T-helper 2 cell treated with Interferon-gamma antibody and Interleukin-4, amounts not matched to agents 5 μg/mL and 100 μg/mL, for 36 hours (primary cell): ENCODE measurements around the gene TBL3.

Experiments
- DNase-seq: peaks from one replicate; pipeline ENCODE4 v3.0.0; 2021; ENCODE audit warnings: low spot score
- H3K27ac Mint-ChIP-seq: one replicate; pipeline ENCODE4 v1.8.0; 2021; ENCODE audit warnings: mild to moderate bottlenecking, mixed read lengths
- H3K27me3 Mint-ChIP-seq: one replicate; pipeline ENCODE4 v1.8.0; 2021; ENCODE audit warnings: low read depth, mixed read lengths
- H3K36me3 Mint-ChIP-seq: one replicate; pipeline ENCODE4 v1.8.0; 2021; ENCODE audit warnings: low read depth, mixed read lengths
- H3K4me1 Mint-ChIP-seq: one replicate; pipeline ENCODE4 v1.8.0; 2021; ENCODE audit warnings: low read depth, mixed read lengths
- H3K4me3 Mint-ChIP-seq: one replicate; pipeline ENCODE4 v1.8.0; 2022; ENCODE audit warnings: mild to moderate bottlenecking, moderate library complexity, mixed read lengths
- H3K9me3 Mint-ChIP-seq: one replicate; pipeline ENCODE4 v1.8.0; 2021; ENCODE audit warnings: mixed read lengths

The TBL3 gene

DNA sequence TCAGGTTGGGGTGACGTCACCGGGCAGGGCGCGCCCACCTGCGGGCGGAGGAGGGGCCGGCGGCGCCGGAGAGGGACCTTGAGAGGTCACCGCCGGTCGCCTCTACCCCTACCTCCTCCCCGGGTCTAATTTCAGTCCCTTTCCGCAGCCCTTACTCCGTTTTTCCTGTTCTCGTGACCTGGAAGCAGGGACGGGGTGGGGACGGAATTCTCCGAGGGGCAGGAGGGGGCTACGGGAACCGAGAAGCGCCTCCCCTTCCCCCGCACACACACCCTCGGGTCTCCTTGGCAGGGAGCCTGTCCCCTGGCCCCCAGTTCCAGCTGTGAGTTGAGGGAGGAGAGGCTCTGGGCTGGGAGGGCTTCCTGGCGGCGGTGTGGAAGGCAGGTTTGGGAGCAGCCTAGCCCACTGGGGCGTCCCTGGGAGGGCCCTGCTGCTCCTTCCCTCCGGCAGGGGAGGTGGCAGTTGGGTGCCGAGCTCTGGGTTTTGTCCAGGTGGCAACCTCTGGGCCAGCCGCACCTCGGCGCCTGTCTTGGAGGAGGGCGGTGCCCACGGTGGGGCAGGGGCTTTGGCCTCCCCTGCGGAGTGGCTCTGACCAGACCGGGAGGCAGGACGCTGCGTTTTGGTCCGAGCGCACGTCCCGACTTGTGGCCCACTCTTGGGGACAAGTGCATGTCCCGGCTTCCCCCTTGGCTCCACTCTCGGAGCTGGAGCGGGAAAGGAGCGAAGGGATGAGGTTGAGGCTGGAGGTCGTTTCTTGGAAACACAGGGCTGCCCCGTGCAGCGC, 18.7 kb downstream of the TBL3 start:
- DNase-seq: peak; percentile 63
- Mint-ChIP-seq H3K4me1 (peaks cover 9% of the 10 kb centered on the region), H3K4me3 (peak overlapping the region; percentile 76), H3K27ac (peak overlapping the region; percentile 69), H3K27me3 (peaks cover 11% of the 10 kb centered on the region), H3K36me3 (peaks cover 9% of the 10 kb centered on the region), H3K9me3 (no peaks in the 10 kb centered on the region)

- peak overlapping the region; percentile 69 for H3K27ac Mint-ChIP-seq
- DNase-seq: peak; percentile 60
Observed at GRCh38 chr16:1991135-1991551, 19.3 kb downstream of the TBL3 start.

GRCh38 chr16:1991588-1991947, 19.7 kb downstream of the TBL3 start:
- Mint-ChIP-seq H3K27ac (peak overlapping the region; percentile 69), H3K4me1 (peaks cover 9% of the 10 kb centered on the region), H3K9me3 (no peaks in the 10 kb centered on the region), H3K36me3 (peaks cover 7% of the 10 kb centered on the region), H3K27me3 (peaks cover 11% of the 10 kb centered on the region), H3K4me3 (peak overlapping the region; percentile 76)
- no peak for DNase-seq

More at GRCh38 chr16:1991135-1991551, 19.3 kb downstream of the TBL3 start:
- H3K4me1 Mint-ChIP-seq: peaks cover 9% of the 10 kb centered on the region
- H3K4me3 Mint-ChIP-seq: peak overlapping the region; percentile 76
- H3K36me3 Mint-ChIP-seq: peaks cover 9% of the 10 kb centered on the region
- H3K9me3 Mint-ChIP-seq: no peaks in the 10 kb centered on the region
- H3K27me3 Mint-ChIP-seq: peaks cover 11% of the 10 kb centered on the region

DNA sequence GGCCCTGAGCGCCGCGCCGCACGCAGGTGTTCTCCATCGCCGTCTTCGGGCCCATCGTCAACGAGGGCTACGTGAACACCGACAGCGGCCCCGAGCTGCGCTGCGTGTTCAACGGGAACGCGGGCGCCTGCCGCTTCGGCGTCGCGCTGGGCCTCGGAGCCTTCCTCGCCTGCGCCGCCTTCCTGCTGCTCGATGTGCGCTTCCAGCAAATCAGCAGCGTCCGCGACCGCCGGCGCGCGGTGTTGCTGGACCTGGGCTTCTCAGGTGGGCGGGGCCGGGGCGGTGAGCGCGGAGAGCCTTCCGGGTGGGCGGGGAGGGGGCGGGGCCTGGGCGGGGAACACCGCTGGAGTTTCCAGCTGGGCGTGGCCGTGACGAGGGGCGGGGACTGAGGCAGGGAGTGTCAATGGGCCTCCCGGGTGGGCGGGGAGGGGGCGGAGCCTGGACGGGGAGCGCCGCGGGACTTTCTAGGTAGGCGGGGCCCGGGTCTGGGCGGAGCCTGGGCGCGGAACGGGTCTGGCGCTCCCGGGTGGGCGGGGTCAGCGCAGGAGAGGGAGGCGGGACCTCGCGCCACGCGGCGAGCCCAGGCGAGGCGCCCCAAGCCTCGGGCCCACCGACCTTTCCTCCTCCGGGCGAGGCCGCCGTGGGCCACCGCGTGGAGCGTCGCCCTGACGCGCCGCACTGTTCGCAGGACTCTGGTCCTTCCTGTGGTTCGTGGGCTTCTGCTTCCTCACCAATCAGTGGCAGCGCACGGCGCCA, 20.3 kb downstream of the TBL3 start:
- peak overlapping the region; percentile 69 for H3K27ac Mint-ChIP-seq
- peak; percentile 92 for DNase-seq
- peak overlapping the region; percentile 76 for H3K4me3 Mint-ChIP-seq
- no peaks in the 10 kb centered on the region for H3K9me3 Mint-ChIP-seq
- peaks cover 3% of the 10 kb centered on the region for H3K36me3 Mint-ChIP-seq
- peaks cover 11% of the 10 kb centered on the region for H3K27me3 Mint-ChIP-seq
- peaks cover 9% of the 10 kb centered on the region for H3K4me1 Mint-ChIP-seq

DNA sequence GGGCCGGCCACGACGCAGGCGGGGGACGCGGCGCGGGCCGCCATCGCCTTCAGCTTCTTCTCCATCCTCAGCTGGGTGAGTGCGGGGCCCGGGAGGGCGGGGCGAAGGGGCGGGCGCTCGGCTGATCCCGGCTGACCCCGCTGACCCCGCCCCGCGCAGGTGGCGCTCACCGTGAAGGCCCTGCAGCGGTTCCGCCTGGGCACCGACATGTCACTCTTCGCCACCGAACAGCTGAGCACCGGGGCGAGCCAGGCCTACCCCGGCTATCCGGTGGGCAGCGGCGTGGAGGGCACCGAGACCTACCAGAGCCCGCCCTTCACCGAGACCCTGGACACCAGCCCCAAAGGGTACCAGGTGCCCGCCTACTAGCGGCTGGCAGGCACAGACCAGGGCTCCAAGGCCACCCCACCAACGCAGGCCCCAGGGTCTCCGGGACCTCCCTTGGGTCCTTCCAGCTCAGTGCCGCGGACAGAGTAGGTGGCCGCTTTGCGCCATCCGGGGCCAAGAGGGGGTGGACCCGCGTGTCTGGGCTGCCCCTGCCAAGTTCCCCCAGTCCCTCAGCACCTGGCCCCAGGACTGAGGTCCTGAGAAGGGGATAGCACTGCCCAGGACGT, 21.0 kb downstream of the TBL3 start:
- no peak overlapping the region for H3K4me3 Mint-ChIP-seq
- no peaks in the 10 kb centered on the region for H3K9me3 Mint-ChIP-seq
- H3K36me3 Mint-ChIP-seq: peaks cover 5% of the 10 kb centered on the region
- H3K27me3 Mint-ChIP-seq: peaks cover 11% of the 10 kb centered on the region
- H3K4me1 Mint-ChIP-seq: peaks cover 9% of the 10 kb centered on the region
- H3K27ac Mint-ChIP-seq: no peak overlapping the region
- DNase-seq: no peak

GRCh38 chr16:1993731-1994131, 21.9 kb downstream of the TBL3 start:
- DNase-seq: peak; percentile 27
- H3K4me1 Mint-ChIP-seq: peaks cover 9% of the 10 kb centered on the region
- H3K9me3 Mint-ChIP-seq: no peaks in the 10 kb centered on the region
- peaks cover 8% of the 10 kb centered on the region for H3K27me3 Mint-ChIP-seq
- peaks cover 7% of the 10 kb centered on the region for H3K36me3 Mint-ChIP-seq
- no peak overlapping the region for H3K4me3 Mint-ChIP-seq
- H3K27ac Mint-ChIP-seq: peak overlapping the region; percentile 32

- no peak overlapping the region for H3K27ac Mint-ChIP-seq
- peaks cover 17% of the 10 kb centered on the region for H3K36me3 Mint-ChIP-seq
- no peaks in the 10 kb centered on the region for H3K9me3 Mint-ChIP-seq
Observed at GRCh38 chr16:1997494-1998359, 25.9 kb downstream of the TBL3 start.

GRCh38 chr16:1998360-1998835, 26.5 kb downstream of the TBL3 start:
- H3K4me1 Mint-ChIP-seq: no peaks in the 10 kb centered on the region
- no peak overlapping the region for H3K4me3 Mint-ChIP-seq
- peaks cover 17% of the 10 kb centered on the region for H3K36me3 Mint-ChIP-seq
- H3K27ac Mint-ChIP-seq: no peak overlapping the region
- no peak for DNase-seq
- H3K9me3 Mint-ChIP-seq: no peaks in the 10 kb centered on the region
- no peaks in the 10 kb centered on the region for H3K27me3 Mint-ChIP-seq

More at GRCh38 chr16:1997494-1998359, 25.9 kb downstream of the TBL3 start:
- Mint-ChIP-seq H3K4me3 (no peak overlapping the region), H3K4me1 (no peaks in the 10 kb centered on the region), H3K27me3 (no peaks in the 10 kb centered on the region)
- no peak for DNase-seq

DNA sequence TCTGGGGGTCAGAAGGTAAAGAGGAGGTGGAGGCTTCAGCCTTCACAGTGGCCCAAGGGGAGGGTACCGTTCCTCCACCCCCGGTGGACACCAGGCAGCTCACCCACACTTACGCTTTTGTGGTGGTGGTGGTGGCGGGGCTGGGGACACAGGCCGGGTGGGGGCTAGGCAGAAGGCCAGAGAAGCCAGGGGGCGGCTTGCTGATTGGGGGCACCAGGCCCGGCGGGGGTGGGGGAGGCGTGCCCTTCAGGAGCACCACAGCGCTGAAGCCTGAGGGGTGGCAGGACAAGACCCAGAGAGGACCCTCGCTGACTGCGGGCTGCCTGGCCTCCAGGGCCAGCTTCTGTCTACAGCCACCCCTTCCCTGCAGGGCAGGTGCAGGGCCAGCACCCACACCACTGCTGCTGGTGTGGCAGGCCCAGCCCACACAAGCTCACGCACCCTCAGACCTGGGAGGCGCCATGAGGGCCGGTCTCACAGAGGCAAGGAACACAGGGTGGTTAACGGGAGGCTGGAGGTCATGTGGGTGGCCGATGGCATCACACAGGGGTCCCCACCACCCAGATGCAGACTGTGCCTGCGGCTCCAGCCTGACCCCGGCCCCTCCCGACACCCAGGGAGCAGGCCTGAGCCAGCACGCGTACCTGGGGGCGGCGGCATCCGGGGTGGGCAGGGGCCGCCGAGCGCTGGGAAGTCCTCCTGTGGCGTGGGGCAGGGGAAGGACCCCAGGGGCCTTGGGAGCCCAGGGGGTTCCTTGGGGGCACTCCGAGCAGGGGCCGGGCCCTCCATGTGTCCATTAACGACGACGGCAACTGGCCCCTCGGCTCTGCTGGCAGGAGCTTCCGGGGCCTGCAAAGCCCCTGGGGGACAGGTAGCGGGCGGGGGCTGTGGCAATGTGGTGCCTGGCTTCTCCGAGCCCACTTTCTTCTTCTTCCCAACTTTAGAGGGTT, 27.3 kb downstream of the TBL3 start:
- H3K4me3 Mint-ChIP-seq: no peak overlapping the region
- H3K4me1 Mint-ChIP-seq: peaks cover 3% of the 10 kb centered on the region
- H3K36me3 Mint-ChIP-seq: peaks cover 17% of the 10 kb centered on the region
- DNase-seq: no peak
- H3K27ac Mint-ChIP-seq: no peak overlapping the region
- no peaks in the 10 kb centered on the region for H3K9me3 Mint-ChIP-seq
- no peaks in the 10 kb centered on the region for H3K27me3 Mint-ChIP-seq

DNA sequence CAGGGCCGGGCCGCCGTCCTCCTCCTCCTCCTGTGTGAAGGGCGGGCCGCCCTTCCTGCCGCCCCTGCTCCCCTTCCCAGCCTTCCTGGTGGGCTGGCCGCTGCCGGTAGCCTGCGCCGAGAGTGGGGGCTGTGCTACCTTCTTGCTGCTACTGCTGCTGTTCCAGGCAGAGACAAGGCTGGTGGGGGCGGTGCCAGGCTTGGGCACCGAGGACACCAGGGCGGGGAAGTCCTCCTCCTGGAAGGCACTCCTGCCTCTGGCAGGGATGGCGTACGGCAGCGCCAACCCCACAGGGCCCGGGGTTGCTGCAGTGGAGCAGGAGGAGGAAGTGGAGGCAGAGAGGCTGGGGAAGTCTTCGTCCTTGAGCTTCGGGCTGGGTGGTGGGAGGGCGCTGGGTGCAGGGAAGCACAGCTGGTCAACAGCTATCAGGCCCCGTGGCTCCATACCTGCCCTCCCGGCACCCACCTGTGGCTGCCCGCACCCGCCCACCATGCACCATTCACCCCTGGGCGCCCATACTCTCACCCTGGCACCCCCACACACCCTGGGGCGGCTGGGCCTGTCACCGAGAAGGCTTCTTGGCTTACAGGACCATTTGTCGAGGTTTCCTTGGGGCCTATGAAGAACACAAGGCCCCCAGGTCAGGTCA, 28.1 kb downstream of the TBL3 start:
- no peak for DNase-seq
- Mint-ChIP-seq H3K27ac (no peak overlapping the region), H3K4me1 (peaks cover 6% of the 10 kb centered on the region), H3K4me3 (no peak overlapping the region), H3K36me3 (peaks cover 17% of the 10 kb centered on the region), H3K9me3 (no peaks in the 10 kb centered on the region), H3K27me3 (no peaks in the 10 kb centered on the region)

GRCh38 chr16:2001035-2001434, 29.2 kb downstream of the TBL3 start:
- H3K27me3 Mint-ChIP-seq: no peaks in the 10 kb centered on the region
- DNase-seq: no peak
- H3K4me1 Mint-ChIP-seq: peaks cover 6% of the 10 kb centered on the region
- no peak overlapping the region for H3K27ac Mint-ChIP-seq
- peaks cover 16% of the 10 kb centered on the region for H3K36me3 Mint-ChIP-seq
- no peak overlapping the region for H3K4me3 Mint-ChIP-seq
- H3K9me3 Mint-ChIP-seq: no peaks in the 10 kb centered on the region
